HFFc6 (cell line): ENCODE measurements around the gene HEPN1. TPM values are rescaled to one million over a fixed set of nuclear protein-coding genes. Genes with fewer than 3 reads are reported as not detected.

Experiments
- DNase-seq: peaks from one replicate; pipeline ENCODE4 v3.0.0-alpha.2; 2018
- H3K27ac Mint-ChIP-seq: 2 replicates; pipeline ENCODE4 v1.8.0; 2020; ENCODE audit warnings: mild to moderate bottlenecking, mixed read lengths
- H3K27me3 Mint-ChIP-seq: 2 replicates; pipeline ENCODE4 v1.8.0; 2021; ENCODE audit warnings: mild to moderate bottlenecking, moderate library complexity, mixed read lengths; ENCODE audit not compliant: insufficient read depth
- H3K36me3 Mint-ChIP-seq: 2 replicates; pipeline ENCODE4 v1.8.0; 2021; ENCODE audit warnings: low read depth, mixed read lengths
- H3K4me1 Mint-ChIP-seq: 2 replicates; pipeline ENCODE4 v1.8.0; 2020; ENCODE audit warnings: low read depth, mixed read lengths
- H3K4me3 Mint-ChIP-seq: 2 replicates; pipeline ENCODE4 v1.8.0; 2020; ENCODE audit warnings: mild to moderate bottlenecking, moderate library complexity, mixed read lengths
- H3K9me3 Mint-ChIP-seq: 2 replicates; pipeline ENCODE4 v1.8.0; 2020; ENCODE audit warnings: mild to moderate bottlenecking, mixed read lengths
- long read RNA-seq: library from polyadenylated mRNA; unstranded; transcript quantifications from one replicate; pipeline ENCODE4 v2.0.0, GENCODE V29; 2019
- total RNA-seq, 6 experiments: library from RNA; stranded (reverse); fragmentation: NEBNext Ultra II Directional; extraction: Animal tissue kit (Norgen Biotek cat#: 25700); gene quantifications; 2 replicates in 1 of 6; 3 replicates in 5 of 6; pipeline ENCODE4 v1.2.3, GENCODE V29; 2021
- TF ChIP-seq, protein P1 (sequence below): fragments of 200-600 bp; sonication (generic); IDR thresholded peaks from 2 replicates; pipeline ENCODE4 v1.5.0; 2021; ENCODE audit warnings: antibody characterized with exemption, mild to moderate bottlenecking

The HEPN1 gene
- total RNA-seq = not detected
- long read RNA-seq = 0 reads

DNA sequence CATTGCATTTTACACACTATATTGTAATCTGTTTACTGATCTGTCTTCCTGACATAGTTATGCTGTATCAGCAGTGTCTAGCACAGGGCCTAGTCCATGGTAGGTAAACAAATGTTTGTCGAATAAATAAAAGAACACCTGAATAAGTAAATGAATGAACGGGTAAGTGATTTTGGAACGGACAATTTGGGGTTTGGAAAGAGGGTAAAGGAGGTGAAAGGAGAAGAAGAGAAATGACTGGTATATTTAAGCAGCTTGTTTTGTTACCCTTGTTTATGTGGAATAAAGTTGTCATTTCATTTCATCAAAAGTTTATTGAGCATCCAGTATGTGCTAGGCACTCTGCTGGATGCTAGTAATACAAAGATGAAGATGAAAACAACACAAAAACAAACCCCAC is at the start of gene HEPN1:
Gene HEPN1 (plus strand): TSS at position 301 of the 400 bp plus-strand sequence.
- Mint-ChIP-seq H3K9me3 (peaks cover 4% of the 10 kb centered on the region; the same call in 1 of the 2 replicates), H3K4me3 (no peak within 1 kb of the TSS), H3K27me3 (peaks cover 2% of the 10 kb centered on the region), H3K36me3 (peaks cover 5% of the 10 kb centered on the region; the same call in 1 of the 2 replicates), H3K4me1 (peaks cover 29% of the 10 kb centered on the region), H3K27ac (no peak within 1 kb of the TSS)
- TF ChIP-seq, protein P1, sequence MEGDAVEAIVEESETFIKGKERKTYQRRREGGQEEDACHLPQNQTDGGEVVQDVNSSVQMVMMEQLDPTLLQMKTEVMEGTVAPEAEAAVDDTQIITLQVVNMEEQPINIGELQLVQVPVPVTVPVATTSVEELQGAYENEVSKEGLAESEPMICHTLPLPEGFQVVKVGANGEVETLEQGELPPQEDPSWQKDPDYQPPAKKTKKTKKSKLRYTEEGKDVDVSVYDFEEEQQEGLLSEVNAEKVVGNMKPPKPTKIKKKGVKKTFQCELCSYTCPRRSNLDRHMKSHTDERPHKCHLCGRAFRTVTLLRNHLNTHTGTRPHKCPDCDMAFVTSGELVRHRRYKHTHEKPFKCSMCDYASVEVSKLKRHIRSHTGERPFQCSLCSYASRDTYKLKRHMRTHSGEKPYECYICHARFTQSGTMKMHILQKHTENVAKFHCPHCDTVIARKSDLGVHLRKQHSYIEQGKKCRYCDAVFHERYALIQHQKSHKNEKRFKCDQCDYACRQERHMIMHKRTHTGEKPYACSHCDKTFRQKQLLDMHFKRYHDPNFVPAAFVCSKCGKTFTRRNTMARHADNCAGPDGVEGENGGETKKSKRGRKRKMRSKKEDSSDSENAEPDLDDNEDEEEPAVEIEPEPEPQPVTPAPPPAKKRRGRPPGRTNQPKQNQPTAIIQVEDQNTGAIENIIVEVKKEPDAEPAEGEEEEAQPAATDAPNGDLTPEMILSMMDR = no peak
- DNase-seq = no peak

DNA sequence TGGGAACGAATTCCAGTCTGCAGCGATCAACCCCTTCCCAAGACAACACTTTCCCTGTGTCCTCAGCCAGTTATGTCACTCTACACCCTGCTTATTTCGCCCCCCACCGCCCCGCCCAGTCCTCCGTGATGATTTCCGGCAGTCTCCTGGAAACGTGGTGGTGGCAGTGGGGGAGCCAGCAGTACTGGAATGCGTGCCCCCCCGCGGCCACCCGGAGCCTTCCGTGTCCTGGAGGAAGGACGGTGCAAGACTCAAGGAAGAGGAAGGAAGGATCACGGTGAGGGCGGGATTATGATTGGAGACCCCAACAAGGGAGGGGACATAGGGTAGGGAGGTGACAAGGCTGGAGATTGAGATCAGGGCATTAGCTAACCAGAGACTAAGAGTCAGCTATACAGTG is 49.7 kb upstream of the HEPN1 start:
- DNase-seq = no peak
- Mint-ChIP-seq H3K9me3 (no peaks in the 10 kb centered on the region), H3K4me1 (peaks cover 6% of the 10 kb centered on the region), H3K27me3 (peaks cover 62% of the 10 kb centered on the region), H3K36me3 (no peaks in the 10 kb centered on the region), H3K4me3 (no peak overlapping the region), H3K27ac (no peak overlapping the region)
- TF ChIP-seq, protein P1 = no peak

DNA sequence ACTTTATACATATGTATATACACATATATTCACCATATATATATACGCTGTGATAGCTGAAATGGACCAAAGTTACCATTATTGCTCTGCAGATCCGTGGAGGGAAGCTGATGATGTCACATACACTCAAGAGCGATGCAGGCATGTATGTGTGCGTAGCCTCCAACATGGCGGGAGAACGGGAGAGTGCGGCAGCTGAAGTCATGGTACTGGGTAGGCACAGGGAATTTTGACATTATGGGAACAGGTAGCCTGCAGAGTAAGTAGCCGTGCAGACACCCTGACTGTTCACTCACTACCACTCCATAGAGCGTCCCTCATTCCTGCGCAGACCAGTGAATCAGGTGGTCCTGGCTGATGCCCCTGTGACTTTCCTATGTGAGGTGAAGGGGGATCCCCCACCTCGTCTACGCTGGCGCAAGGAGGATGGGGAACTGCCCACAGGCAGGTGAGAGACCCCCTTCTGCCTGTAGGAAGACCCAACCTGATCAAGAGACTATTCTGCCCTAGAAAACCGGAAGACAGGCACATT is 49.1 kb upstream of the HEPN1 start:
- Mint-ChIP-seq H3K27ac (no peak overlapping the region), H3K4me3 (no peak overlapping the region), H3K9me3 (no peaks in the 10 kb centered on the region), H3K4me1 (peaks cover 6% of the 10 kb centered on the region), H3K36me3 (no peaks in the 10 kb centered on the region), H3K27me3 (peaks cover 56% of the 10 kb centered on the region)
- DNase-seq = no peak
- TF ChIP-seq, protein P1 = no peak

DNA sequence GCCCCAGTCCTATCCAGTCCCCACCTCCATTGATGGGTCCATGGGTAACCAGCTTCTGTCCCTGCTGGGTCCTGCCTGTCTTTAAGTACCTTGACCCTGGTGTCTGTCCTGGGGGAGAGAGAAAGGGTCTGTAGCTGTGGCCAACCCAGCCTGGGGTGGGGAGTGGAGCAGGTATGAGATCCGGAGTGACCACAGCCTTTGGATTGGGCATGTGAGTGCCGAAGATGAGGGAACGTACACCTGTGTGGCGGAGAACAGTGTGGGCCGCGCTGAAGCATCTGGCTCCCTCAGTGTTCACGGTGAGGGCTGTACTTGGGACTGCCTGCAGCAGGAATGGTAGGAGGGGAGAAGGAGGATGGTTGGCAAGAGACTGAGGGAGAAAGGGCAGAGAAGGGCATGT is 48.6 kb upstream of the HEPN1 start:
- Mint-ChIP-seq H3K27ac (no peak overlapping the region), H3K27me3 (peaks cover 54% of the 10 kb centered on the region), H3K4me3 (no peak overlapping the region), H3K4me1 (peaks cover 8% of the 10 kb centered on the region), H3K36me3 (no peaks in the 10 kb centered on the region), H3K9me3 (no peaks in the 10 kb centered on the region)
- no peak for DNase-seq
- TF ChIP-seq, protein P1 = no peak

DNA sequence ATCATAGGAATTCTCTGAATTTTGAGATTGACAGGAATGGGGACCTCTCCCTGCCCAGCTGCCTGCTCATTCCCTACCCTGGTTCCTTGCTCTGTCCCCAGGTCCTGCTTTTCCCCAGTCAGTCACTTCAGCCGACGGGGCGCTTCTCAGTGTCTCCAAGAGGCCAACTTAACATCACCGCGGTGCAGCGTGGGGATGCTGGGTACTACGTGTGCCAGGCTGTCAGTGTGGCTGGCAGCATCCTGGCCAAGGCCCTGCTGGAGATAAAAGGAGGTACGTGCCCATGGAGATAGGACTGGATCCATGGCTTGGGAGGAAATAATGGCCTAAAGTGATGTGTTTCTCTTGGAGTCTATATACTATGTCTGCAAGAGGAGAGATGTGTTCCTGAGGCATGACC is 46.8 kb upstream of the HEPN1 start:
- H3K4me3 Mint-ChIP-seq = no peak overlapping the region
- no peak for DNase-seq
- TF ChIP-seq, protein P1 = no peak
- H3K27me3 Mint-ChIP-seq = peaks cover 47% of the 10 kb centered on the region
- no peak overlapping the region for H3K27ac Mint-ChIP-seq
- H3K9me3 Mint-ChIP-seq = no peaks in the 10 kb centered on the region
- H3K4me1 Mint-ChIP-seq = peaks cover 10% of the 10 kb centered on the region
- no peaks in the 10 kb centered on the region for H3K36me3 Mint-ChIP-seq
